Suprapubic skin (tissue), 3 donors: ENCODE results near the gene CEP131.

Experiments used
- EP300 ChIP-seq: sonication (generic); formaldehyde crosslinking; IDR thresholded peaks from one replicate; pipeline ENCODE4 v1.6.1; 2017; ENCODE audit warnings: antibody characterized with exemption
- POLR2A ChIP-seq, 2 donors: fragments of 450-650 bp; IDR thresholded peaks; one replicate each; pipeline ENCODE4 v1.6.1; 2017; ENCODE audit warnings: antibody characterized with exemption in 2 of 2, mild to moderate bottlenecking in 2 of 2, moderate library complexity in 2 of 2
- TF ChIP-seq, protein P1 (sequence below), 2 donors: fragments of 200-600 bp in 1 of 2; fragments of 450-650 bp in 1 of 2; sonication (generic) in 1 of 2; IDR thresholded peaks; one replicate each; pipeline ENCODE4 v1.5.1; 2016 to 2019; ENCODE audit warnings: antibody characterized with exemption in 2 of 2, mild to moderate bottlenecking in 1 of 2, moderate library complexity in 1 of 2

DNA sequence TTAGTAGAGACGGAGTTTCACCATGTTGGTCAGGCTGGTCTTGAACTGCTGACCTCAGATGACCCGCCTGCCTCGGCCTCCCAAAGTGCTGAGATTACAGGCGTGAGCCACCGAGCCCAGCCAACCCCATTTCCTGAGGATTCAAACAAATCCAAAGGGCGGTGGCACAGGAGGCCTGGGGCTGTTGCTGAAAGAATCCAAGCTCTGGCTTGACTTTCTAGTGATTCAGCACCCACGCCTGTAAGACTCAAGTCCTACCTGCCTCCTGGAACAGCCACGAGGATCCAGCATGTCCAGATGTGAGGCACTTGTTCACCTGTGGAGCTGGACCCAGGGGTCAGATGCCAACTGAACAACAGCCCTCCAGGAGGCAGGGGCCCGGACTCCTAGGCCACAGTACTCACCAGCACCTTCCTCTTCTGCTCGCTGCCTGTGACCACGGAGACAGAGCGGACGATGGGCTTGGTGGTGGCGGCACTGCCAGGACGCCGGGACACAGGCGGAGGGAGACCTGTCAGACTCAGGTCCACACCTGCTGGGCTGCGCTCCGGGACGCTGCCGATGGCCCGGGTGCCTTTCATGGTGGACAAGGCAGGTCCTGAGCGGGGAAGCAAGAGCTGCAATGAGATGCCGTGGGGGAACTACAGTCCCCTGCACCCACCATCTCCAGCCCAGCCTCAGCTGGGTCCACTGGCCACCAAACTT lies 3.1 kb downstream of the CEP131 start:
- TF ChIP-seq, protein P1, sequence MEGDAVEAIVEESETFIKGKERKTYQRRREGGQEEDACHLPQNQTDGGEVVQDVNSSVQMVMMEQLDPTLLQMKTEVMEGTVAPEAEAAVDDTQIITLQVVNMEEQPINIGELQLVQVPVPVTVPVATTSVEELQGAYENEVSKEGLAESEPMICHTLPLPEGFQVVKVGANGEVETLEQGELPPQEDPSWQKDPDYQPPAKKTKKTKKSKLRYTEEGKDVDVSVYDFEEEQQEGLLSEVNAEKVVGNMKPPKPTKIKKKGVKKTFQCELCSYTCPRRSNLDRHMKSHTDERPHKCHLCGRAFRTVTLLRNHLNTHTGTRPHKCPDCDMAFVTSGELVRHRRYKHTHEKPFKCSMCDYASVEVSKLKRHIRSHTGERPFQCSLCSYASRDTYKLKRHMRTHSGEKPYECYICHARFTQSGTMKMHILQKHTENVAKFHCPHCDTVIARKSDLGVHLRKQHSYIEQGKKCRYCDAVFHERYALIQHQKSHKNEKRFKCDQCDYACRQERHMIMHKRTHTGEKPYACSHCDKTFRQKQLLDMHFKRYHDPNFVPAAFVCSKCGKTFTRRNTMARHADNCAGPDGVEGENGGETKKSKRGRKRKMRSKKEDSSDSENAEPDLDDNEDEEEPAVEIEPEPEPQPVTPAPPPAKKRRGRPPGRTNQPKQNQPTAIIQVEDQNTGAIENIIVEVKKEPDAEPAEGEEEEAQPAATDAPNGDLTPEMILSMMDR (IDR thresholded peaks at IDR 0.05), result no peak
- TF ChIP-seq EP300 (no peak), POLR2A (IDR thresholded peaks at IDR 0.05) (no peak)
